DND-41 (cell line): ENCODE results near the gene BAIAP2L2.

Experiments used
- ATAC-seq: fragments of 200-7000 bp; cut with Tn5 transposase; 3 replicates; pipeline ENCODE4 v1.9.1; 2021; ENCODE audit warnings: low read depth; ENCODE audit not compliant: insufficient read depth
- DNase-seq: peaks from one replicate; pipeline ENCODE4 v3.0.0-alpha.2; 2020
- H2AFZ ChIP-seq: 2 replicates; pipeline ENCODE4 v1.6.0; 2012; ENCODE audit warnings: low read depth, low read length
- H3K27ac ChIP-seq: 2 replicates; pipeline ENCODE4 v1.5.1; 2012; ENCODE audit warnings: low read length, inconsistent platforms
- H3K27me3 ChIP-seq: fragments of 200-600 bp; sonication (generic); 2 replicates; pipeline ENCODE4 v1.6.0; 2012; ENCODE audit warnings: low read length, mild to moderate bottlenecking, inconsistent platforms; ENCODE audit not compliant: insufficient read depth, poor library complexity
- H3K36me3 ChIP-seq: 2 replicates; pipeline ENCODE4 v1.5.1; 2012; ENCODE audit warnings: low read length, inconsistent platforms; ENCODE audit not compliant: insufficient read depth
- H3K4me1 ChIP-seq: 2 replicates; pipeline ENCODE4 v1.5.1; 2012; ENCODE audit warnings: mild to moderate bottlenecking, low read length; ENCODE audit not compliant: insufficient read depth
- H3K4me2 ChIP-seq: 2 replicates; pipeline ENCODE4 v1.6.0; 2012; ENCODE audit warnings: mild to moderate bottlenecking, moderate library complexity, low read length, inconsistent platforms; ENCODE audit not compliant: insufficient read depth
- H3K4me3 ChIP-seq, 2 experiments: fragments of 200-600 bp in 1 of 2; shearing (Covaris generic) in 1 of 2; 2 replicates each; pipeline ENCODE4 v1.5.1; 2012 to 2016; ENCODE audit warnings: inconsistent platforms in 2 of 2, low read length in 2 of 2, mild to moderate bottlenecking in 2 of 2, low read depth in 1 of 2, moderate library complexity in 1 of 2
- H3K79me2 ChIP-seq: 2 replicates; pipeline ENCODE4 v1.6.0; 2012; ENCODE audit warnings: low read length, inconsistent platforms; ENCODE audit not compliant: insufficient read depth
- H3K9ac ChIP-seq: 2 replicates; pipeline ENCODE4 v1.6.0; 2012; ENCODE audit warnings: low read depth, mild to moderate bottlenecking, inconsistent platforms, low read length, moderate library complexity
- H3K9me3 ChIP-seq: 2 replicates; pipeline ENCODE4 v1.5.1; 2012; ENCODE audit warnings: low read length, moderate library complexity, mild to moderate bottlenecking, inconsistent platforms; ENCODE audit not compliant: insufficient read depth, severe bottlenecking
- H4K20me1 ChIP-seq: 2 replicates; pipeline ENCODE4 v1.6.0; 2012; ENCODE audit warnings: low read length; ENCODE audit not compliant: insufficient read depth
- CTCF ChIP-seq: IDR thresholded peaks from 2 replicates; pipeline ENCODE4 v1.5.1; 2012; ENCODE audit warnings: borderline replicate concordance, low read length, moderate library complexity, mild to moderate bottlenecking; ENCODE audit not compliant: poor library complexity, severe bottlenecking; ENCODE audit errors: extremely low read depth
- EZH2 ChIP-seq: IDR thresholded peaks from 3 replicates; pipeline ENCODE4 v1.6.1; 2012; ENCODE audit warnings: borderline replicate concordance, low read depth, mild to moderate bottlenecking, moderate library complexity, low read length, inconsistent platforms; ENCODE audit not compliant: severe bottlenecking

The BAIAP2L2 gene

GRCh38 chr22:38075105-38075825, 35.2 kb downstream of the BAIAP2L2 start:
- no peak overlapping the region for H2AFZ ChIP-seq
- H3K9ac ChIP-seq, result no peak overlapping the region

GRCh38 chr22:38074181-38075104, 36.0 kb downstream of the BAIAP2L2 start:
- Histone ChIP-seq H3K36me3 (no peaks in the 10 kb centered on the region), H3K27ac (no peak overlapping the region), H3K4me2 (no peak overlapping the region), H3K27me3 (no peaks in the 10 kb centered on the region), H3K9ac (no peak overlapping the region), H3K9me3 (no peaks in the 10 kb centered on the region), H2AFZ (no peak overlapping the region), H4K20me1 (no peaks in the 10 kb centered on the region), H3K79me2 (no peaks in the 10 kb centered on the region), H3K4me3 (no peak overlapping the region), H3K4me1 (no peaks in the 10 kb centered on the region)
- DNase-seq (no peak), ATAC-seq (no peak)
- TF ChIP-seq EZH2 (no peak), CTCF (no peak)

More at GRCh38 chr22:38075105-38075825, 35.2 kb downstream of the BAIAP2L2 start:
- Histone ChIP-seq H3K27ac (no peak overlapping the region), H3K4me3 (no peak overlapping the region), H3K79me2 (no peaks in the 10 kb centered on the region), H3K4me1 (no peaks in the 10 kb centered on the region), H3K9me3 (no peaks in the 10 kb centered on the region), H4K20me1 (no peaks in the 10 kb centered on the region), H3K27me3 (no peaks in the 10 kb centered on the region), H3K4me2 (no peak overlapping the region), H3K36me3 (no peaks in the 10 kb centered on the region)
- no peak for ATAC-seq
- no peak for DNase-seq
- no peak for TF ChIP-seq CTCF
- TF ChIP-seq EZH2, result no peak

- DNase-seq (no peak), ATAC-seq (no peak)
- Histone ChIP-seq H3K27me3 (no peaks in the 10 kb centered on the region), H3K79me2 (no peaks in the 10 kb centered on the region), H3K4me2 (no peak overlapping the region), H3K27ac (no peak overlapping the region), H3K9ac (no peak overlapping the region), H2AFZ (no peak overlapping the region), H4K20me1 (no peaks in the 10 kb centered on the region), H3K4me1 (no peaks in the 10 kb centered on the region), H3K4me3 (no peak overlapping the region), H3K36me3 (no peaks in the 10 kb centered on the region), H3K9me3 (no peaks in the 10 kb centered on the region)
- TF ChIP-seq EZH2 (no peak), CTCF (no peak)
These were observed 37.0 kb downstream of the BAIAP2L2 start for GRCh38 chr22:38073150-38074130.
